OCI-LY1 (cell line): ENCODE data around the gene CYLC2.

Experiments
- H2AFZ ChIP-seq: fragments of 200-600 bp; sonication (generic), shearing (Covaris generic); 2 replicates; pipeline ENCODE4 v1.6.0; 2014; ENCODE audit warnings: antibody characterized with exemption, mild to moderate bottlenecking, low read length
- H3F3A ChIP-seq: fragments of 200-600 bp; sonication (generic), shearing (Covaris generic); 2 replicates; pipeline ENCODE4 v1.6.0; 2014; ENCODE audit warnings: mild to moderate bottlenecking, antibody characterized with exemption, low read length, moderate library complexity; ENCODE audit not compliant: insufficient read depth
- H3K27ac ChIP-seq: fragments of 200-600 bp; sonication (generic); 2 replicates; pipeline ENCODE4 v1.5.1; 2014; ENCODE audit warnings: low read length, mixed run types, mild to moderate bottlenecking, low read depth; ENCODE audit not compliant: poor library complexity, severe bottlenecking
- H3K27me3 ChIP-seq: fragments of 200-600 bp; sonication (generic); 2 replicates; pipeline ENCODE4 v1.6.0; 2014; ENCODE audit warnings: antibody characterized with exemption, mild to moderate bottlenecking, low read length, moderate library complexity; ENCODE audit not compliant: insufficient read depth
- H3K36me3 ChIP-seq: fragments of 200-600 bp; sonication (generic); 2 replicates; pipeline ENCODE4 v1.6.1; 2014; ENCODE audit warnings: mild to moderate bottlenecking, antibody characterized with exemption, low read length, moderate library complexity, mixed read lengths; ENCODE audit not compliant: insufficient read depth
- H3K4me1 ChIP-seq: fragments of 200-600 bp; sonication (generic); 2 replicates; pipeline ENCODE4 v1.5.1; 2014; ENCODE audit warnings: mild to moderate bottlenecking, low read length, moderate library complexity; ENCODE audit not compliant: insufficient read depth, severe bottlenecking
- H3K4me2 ChIP-seq: fragments of 200-600 bp; sonication (generic), shearing (Covaris generic); 2 replicates; pipeline ENCODE4 v1.6.1; 2014; ENCODE audit warnings: low read length
- H3K4me3 ChIP-seq: fragments of 200-600 bp; sonication (generic); 2 replicates; pipeline ENCODE4 v1.5.1; 2014; ENCODE audit warnings: low read length, low read depth, mild to moderate bottlenecking, mixed read lengths; ENCODE audit not compliant: poor library complexity, severe bottlenecking
- H3K79me2 ChIP-seq: fragments of 200-600 bp; shearing (Covaris generic); 2 replicates; pipeline ENCODE4 v1.6.1; 2016; ENCODE audit warnings: mixed run types, low read length, mixed read lengths; ENCODE audit not compliant: insufficient read depth
- H3K9ac ChIP-seq: fragments of 200-600 bp; sonication (generic), shearing (Covaris generic); 2 replicates; pipeline ENCODE4 v1.6.1; 2014; ENCODE audit warnings: mild to moderate bottlenecking, low read length, mixed read lengths
- H3K9me2 ChIP-seq: fragments of 200-600 bp; sonication (generic), shearing (Covaris generic); 2 replicates; pipeline ENCODE4 v1.6.1; 2014; ENCODE audit warnings: low read depth, mild to moderate bottlenecking, low read length, mixed read lengths
- H3K9me3 ChIP-seq: fragments of 200-600 bp; shearing (Covaris generic); 2 replicates; pipeline ENCODE4 v1.6.1; 2014; ENCODE audit warnings: low read length, mixed read lengths
- H4K20me1 ChIP-seq: fragments of 200-600 bp; sonication (generic), shearing (Covaris generic); 2 replicates; pipeline ENCODE4 v1.6.0; 2016; ENCODE audit warnings: mild to moderate bottlenecking, low read length; ENCODE audit not compliant: insufficient read depth
- EZH2 ChIP-seq: fragments of 200-600 bp; sonication (generic), shearing (Covaris generic); IDR thresholded peaks from 2 replicates; pipeline ENCODE4 v1.8.0; 2017; ENCODE audit warnings: borderline replicate concordance, mixed run types, mild to moderate bottlenecking, antibody characterized with exemption, low read length, moderate library complexity, mixed read lengths
- TF ChIP-seq, protein P1 (sequence below): fragments of 200-600 bp; sonication (generic), shearing (Covaris generic); IDR thresholded peaks from 2 replicates; pipeline ENCODE4 v1.5.1; 2017; ENCODE audit warnings: mild to moderate bottlenecking, antibody characterized with exemption, low read length, moderate library complexity, mixed read lengths

Gene CYLC2

DNA sequence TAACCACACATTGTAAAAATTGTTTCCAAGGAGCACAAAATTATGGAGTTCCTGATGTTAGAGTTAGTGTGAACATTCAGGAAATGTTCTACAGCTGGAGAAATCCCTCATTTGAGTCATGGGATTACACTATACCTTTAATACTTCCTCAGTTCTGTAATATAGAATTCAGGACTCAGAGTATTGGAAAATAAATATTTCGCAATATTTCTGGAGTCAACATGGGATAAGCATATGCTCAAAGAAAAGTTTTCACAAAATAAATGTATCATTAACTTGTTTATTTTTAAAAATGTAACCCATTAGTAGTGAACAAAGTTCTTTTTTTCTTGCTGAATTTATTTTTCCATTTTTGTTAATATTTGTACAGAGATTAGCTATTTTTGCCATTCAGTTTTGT lies 8.6 kb downstream of the CYLC2 start:
- no peaks in the 10 kb centered on the region for H3K9me3 ChIP-seq
- no peak overlapping the region for H3K4me2 ChIP-seq
- no peaks in the 10 kb centered on the region for H3K9me2 ChIP-seq
- no peaks in the 10 kb centered on the region for H3K4me1 ChIP-seq
- no peaks in the 10 kb centered on the region for H3K27me3 ChIP-seq
- H3K4me3 ChIP-seq: no peak overlapping the region
- H3K36me3 ChIP-seq: no peaks in the 10 kb centered on the region
- no peak overlapping the region for H2AFZ ChIP-seq
- no peak overlapping the region for H3K9ac ChIP-seq
- no peaks in the 10 kb centered on the region for H3K79me2 ChIP-seq
- no peaks in the 10 kb centered on the region for H4K20me1 ChIP-seq
- TF ChIP-seq, protein P1, sequence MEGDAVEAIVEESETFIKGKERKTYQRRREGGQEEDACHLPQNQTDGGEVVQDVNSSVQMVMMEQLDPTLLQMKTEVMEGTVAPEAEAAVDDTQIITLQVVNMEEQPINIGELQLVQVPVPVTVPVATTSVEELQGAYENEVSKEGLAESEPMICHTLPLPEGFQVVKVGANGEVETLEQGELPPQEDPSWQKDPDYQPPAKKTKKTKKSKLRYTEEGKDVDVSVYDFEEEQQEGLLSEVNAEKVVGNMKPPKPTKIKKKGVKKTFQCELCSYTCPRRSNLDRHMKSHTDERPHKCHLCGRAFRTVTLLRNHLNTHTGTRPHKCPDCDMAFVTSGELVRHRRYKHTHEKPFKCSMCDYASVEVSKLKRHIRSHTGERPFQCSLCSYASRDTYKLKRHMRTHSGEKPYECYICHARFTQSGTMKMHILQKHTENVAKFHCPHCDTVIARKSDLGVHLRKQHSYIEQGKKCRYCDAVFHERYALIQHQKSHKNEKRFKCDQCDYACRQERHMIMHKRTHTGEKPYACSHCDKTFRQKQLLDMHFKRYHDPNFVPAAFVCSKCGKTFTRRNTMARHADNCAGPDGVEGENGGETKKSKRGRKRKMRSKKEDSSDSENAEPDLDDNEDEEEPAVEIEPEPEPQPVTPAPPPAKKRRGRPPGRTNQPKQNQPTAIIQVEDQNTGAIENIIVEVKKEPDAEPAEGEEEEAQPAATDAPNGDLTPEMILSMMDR: no peak
- no peak overlapping the region for H3K27ac ChIP-seq
- no peaks in the 10 kb centered on the region for H3F3A ChIP-seq

DNA sequence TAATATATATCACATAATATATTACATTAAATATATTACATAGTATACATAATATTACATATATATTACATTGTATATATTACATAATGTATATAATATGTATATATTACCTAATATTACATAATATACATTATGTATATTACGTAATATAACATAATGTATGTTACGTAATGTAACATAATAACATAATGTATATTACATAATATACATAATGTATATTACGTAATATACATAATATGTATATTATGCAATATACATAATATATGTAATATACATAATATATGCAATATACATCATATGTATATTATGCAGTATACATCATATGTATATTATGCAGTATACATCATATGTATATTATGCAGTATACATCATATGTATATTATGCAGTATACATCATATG lies 19.1 kb downstream of the CYLC2 start:
- Histone ChIP-seq H3K9me3 (no peaks in the 10 kb centered on the region), H3K27me3 (no peaks in the 10 kb centered on the region), H3K4me2 (no peak overlapping the region), H3K4me3 (no peak overlapping the region), H3K9me2 (no peaks in the 10 kb centered on the region), H4K20me1 (no peaks in the 10 kb centered on the region), H3K27ac (no peak overlapping the region), H3K79me2 (no peaks in the 10 kb centered on the region), H2AFZ (no peak overlapping the region), H3K4me1 (no peaks in the 10 kb centered on the region), H3F3A (no peaks in the 10 kb centered on the region), H3K36me3 (no peaks in the 10 kb centered on the region), H3K9ac (no peak overlapping the region)
- TF ChIP-seq EZH2: no peak
- TF ChIP-seq, protein P1: no peak

DNA sequence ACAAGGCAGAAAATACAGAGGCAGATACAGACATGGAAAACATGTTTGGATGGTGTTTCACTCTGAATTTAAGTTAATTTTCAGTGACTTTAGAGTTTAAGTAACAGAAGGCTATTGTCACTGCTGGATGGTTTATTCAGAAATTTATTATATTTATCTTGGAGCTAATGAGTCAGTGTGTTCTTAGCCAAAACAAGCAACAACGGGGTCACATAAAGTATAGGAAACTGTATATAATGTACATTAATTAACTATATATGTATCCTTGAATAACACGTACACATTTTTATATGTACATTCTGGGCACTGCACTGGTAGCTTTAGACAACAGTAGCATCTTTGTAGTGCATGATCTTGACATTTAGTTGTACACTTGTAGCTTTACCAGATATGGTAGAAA lies 30.7 kb downstream of the CYLC2 start:
- no peak overlapping the region for H3K27ac ChIP-seq
- TF ChIP-seq, protein P1: no peak
- TF ChIP-seq EZH2: no peak
- no peak overlapping the region for H3K4me2 ChIP-seq
- no peak overlapping the region for H3K4me3 ChIP-seq
- no peaks in the 10 kb centered on the region for H3K36me3 ChIP-seq
- H3F3A ChIP-seq: no peaks in the 10 kb centered on the region
- no peaks in the 10 kb centered on the region for H3K4me1 ChIP-seq
- no peak overlapping the region for H2AFZ ChIP-seq
- H3K9ac ChIP-seq: no peak overlapping the region
- no peaks in the 10 kb centered on the region for H4K20me1 ChIP-seq
- no peaks in the 10 kb centered on the region for H3K27me3 ChIP-seq
- no peaks in the 10 kb centered on the region for H3K9me3 ChIP-seq
- H3K79me2 ChIP-seq: no peaks in the 10 kb centered on the region
- H3K9me2 ChIP-seq: no peaks in the 10 kb centered on the region
